Fibroblast of lung (primary cell): ENCODE results near the gene TRIM3. TPM values are rescaled to one million over a fixed set of nuclear protein-coding genes. Genes with fewer than 3 reads are reported as not detected.

ENCODE experiments used
- DNase-seq, 2 donors: peaks; one replicate each; pipeline versions ENCODE4 v3.0.0 to v3.0.0-alpha.2; 2010; ENCODE audit warnings: low read depth in 2 of 2
- H2AFZ ChIP-seq: 2 replicates; pipeline ENCODE4 v1.5.1; 2012; ENCODE audit warnings: low read length, control low read depth, inconsistent platforms
- H3K27ac ChIP-seq: 2 replicates; pipeline ENCODE4 v1.5.1; 2011; ENCODE audit warnings: low read length, control low read depth; ENCODE audit not compliant: insufficient read depth
- H3K27me3 ChIP-seq: 2 replicates; pipeline ENCODE4 v1.5.1; 2011; ENCODE audit warnings: mild to moderate bottlenecking, low read length; ENCODE audit not compliant: control insufficient read depth, insufficient read depth
- H3K36me3 ChIP-seq: 2 replicates; pipeline ENCODE4 v1.5.1; 2011; ENCODE audit warnings: low read length; ENCODE audit not compliant: control insufficient read depth, insufficient read depth
- H3K4me1 ChIP-seq: 2 replicates; pipeline ENCODE4 v1.5.1; 2011; ENCODE audit warnings: low read length; ENCODE audit not compliant: control insufficient read depth, insufficient read depth; ENCODE audit errors: extremely low read depth
- H3K4me2 ChIP-seq: 2 replicates; pipeline ENCODE4 v1.5.1; 2011; ENCODE audit warnings: low read length, control low read depth; ENCODE audit not compliant: insufficient read depth; ENCODE audit errors: extremely low read depth
- H3K4me3 ChIP-seq, 4 experiments: fragments of 200-600 bp in 1 of 4; sonication (generic) in 1 of 4; replicated peaks in 1 of 4; 2 replicates each; pipeline ENCODE4 v1.5.1; 2011 to 2016; ENCODE audit warnings: low read length in 4 of 4, low read depth in 3 of 4, mild to moderate bottlenecking in 3 of 4, control low read depth in 2 of 4, inconsistent platforms in 1 of 4, mixed read lengths in 1 of 4; ENCODE audit not compliant: insufficient read depth in 1 of 4; ENCODE audit errors: control extremely low read depth in 1 of 4
- H3K79me2 ChIP-seq: 2 replicates; pipeline ENCODE4 v1.5.1; 2012; ENCODE audit warnings: mild to moderate bottlenecking, low read length, inconsistent platforms; ENCODE audit not compliant: control insufficient read depth, insufficient read depth
- H3K9ac ChIP-seq: 2 replicates; pipeline ENCODE4 v1.5.1; 2011; ENCODE audit warnings: mild to moderate bottlenecking, low read length, control low read depth; ENCODE audit not compliant: insufficient read depth
- H3K9me3 ChIP-seq: 2 replicates; pipeline ENCODE4 v1.5.1; 2012; ENCODE audit warnings: low read depth, low read length; ENCODE audit not compliant: control insufficient read depth, insufficient read depth
- H4K20me1 ChIP-seq: 2 replicates; pipeline ENCODE4 v1.5.1; 2011; ENCODE audit warnings: low read length; ENCODE audit not compliant: control insufficient read depth, insufficient read depth; ENCODE audit errors: extremely low read depth
- CTCF ChIP-seq, 2 donors: IDR thresholded peaks in 1 of 2; conservative IDR thresholded peaks in 1 of 2; 1 replicate in 1 of 2; 2 replicates in 1 of 2; pipeline ENCODE4 v1.5.1; 2011 to 2012; ENCODE audit warnings: low read length in 2 of 2, control low read depth in 1 of 2, inconsistent platforms in 1 of 2, low read depth in 1 of 2, mild to moderate bottlenecking in 1 of 2
- EZH2 ChIP-seq: IDR thresholded peaks from 2 replicates; pipeline ENCODE4 v1.5.1; 2012; ENCODE audit warnings: low read length, control low read depth, mild to moderate bottlenecking; ENCODE audit errors: missing control alignments
- polyA plus RNA-seq, 2 donors: library from polyadenylated mRNA; depleted of rRNA in 1 of 2; stranded (reverse) in 1 of 2; unstranded in 1 of 2; fragments of >200 nt; gene quantifications; 2 replicates each; pipeline ENCODE4 v1.2.1, GENCODE V29; 2011 to 2012; ENCODE audit warnings: missing spikeins in 1 of 2
- total RNA-seq: library from RNA; depleted of rRNA; stranded (reverse); fragments of >200 nt; gene quantifications from 2 replicates; pipeline ENCODE4 v1.2.1, GENCODE V29; 2014

The TRIM3 gene
- total and polyA plus RNA-seq, 2 donors (not counting 1 experiment from before 2014, with no cell fraction given) = 11.4 to 29.7 TPM

GRCh38 chr11:6414874-6415328 is 58.8 kb downstream of the TRIM3 start:
- H3K4me1 ChIP-seq = peaks cover 5% of the 10 kb centered on the region
- H4K20me1 ChIP-seq = peaks cover 2% of the 10 kb centered on the region
- no peaks in the 10 kb centered on the region for H3K27me3 ChIP-seq
- peaks cover 2% of the 10 kb centered on the region for H3K36me3 ChIP-seq
- H3K27ac ChIP-seq = no peak overlapping the region
- H3K9ac ChIP-seq = no peak overlapping the region
- H3K4me2 ChIP-seq = no peak overlapping the region
- H3K79me2 ChIP-seq = peaks cover 3% of the 10 kb centered on the region
- no peaks in the 10 kb centered on the region for H3K9me3 ChIP-seq
- no peak overlapping the region for H3K4me3 ChIP-seq
- no peak for DNase-seq
- no peak for TF ChIP-seq EZH2
- TF ChIP-seq CTCF (conservative IDR thresholded peaks at IDR 0.05 in 1 of 2, IDR thresholded peaks at IDR 0.05 in 1 of 2; ENCODE audit: low read depth in 1 of 2, low read length in 2 of 2) = no peak
- H2AFZ ChIP-seq = no peak overlapping the region

- Histone ChIP-seq H4K20me1 (peaks cover 2% of the 10 kb centered on the region), H3K4me1 (peaks cover 3% of the 10 kb centered on the region), H3K27ac (no peak overlapping the region), H3K9ac (no peak overlapping the region), H3K4me2 (no peak overlapping the region), H3K9me3 (no peaks in the 10 kb centered on the region), H3K27me3 (no peaks in the 10 kb centered on the region), H3K36me3 (peaks cover 2% of the 10 kb centered on the region), H3K79me2 (peaks cover 3% of the 10 kb centered on the region), H2AFZ (no peak overlapping the region), H3K4me3 (no peak overlapping the region)
- no peak for DNase-seq
- TF ChIP-seq CTCF (conservative IDR thresholded peaks at IDR 0.05 in 1 of 2, IDR thresholded peaks at IDR 0.05 in 1 of 2; ENCODE audit: low read depth in 1 of 2, low read length in 2 of 2) (no peak), EZH2 (no peak)
These were observed 59.9 kb downstream of the TRIM3 start for GRCh38 chr11:6413791-6414201.

- DNase-seq = no peak
- H2AFZ ChIP-seq = no peak overlapping the region
- no peak overlapping the region for H3K27ac ChIP-seq
- no peaks in the 10 kb centered on the region for H3K4me1 ChIP-seq
- H3K9me3 ChIP-seq = no peaks in the 10 kb centered on the region
- no peak overlapping the region for H3K9ac ChIP-seq
- no peaks in the 10 kb centered on the region for H3K27me3 ChIP-seq
- peaks cover 2% of the 10 kb centered on the region for H4K20me1 ChIP-seq
- H3K36me3 ChIP-seq = peaks cover 2% of the 10 kb centered on the region
- TF ChIP-seq EZH2 = no peak
- no peak for TF ChIP-seq CTCF (conservative IDR thresholded peaks at IDR 0.05 in 1 of 2, IDR thresholded peaks at IDR 0.05 in 1 of 2; ENCODE audit: low read depth in 1 of 2, low read length in 2 of 2)
- H3K79me2 ChIP-seq = peaks cover 3% of the 10 kb centered on the region
- H3K4me3 ChIP-seq = no peak overlapping the region
- H3K4me2 ChIP-seq = no peak overlapping the region
These were observed 62.1 kb downstream of the TRIM3 start for GRCh38 chr11:6411594-6412031.
